ENCODE measurements around the gene HBG2. TPM values are rescaled to one million over a fixed set of nuclear protein-coding genes. Genes with fewer than 3 reads are reported as not detected.

The HBG2 gene
- total RNA-seq, 1 donor from 2014 or later = not detected

DNA sequence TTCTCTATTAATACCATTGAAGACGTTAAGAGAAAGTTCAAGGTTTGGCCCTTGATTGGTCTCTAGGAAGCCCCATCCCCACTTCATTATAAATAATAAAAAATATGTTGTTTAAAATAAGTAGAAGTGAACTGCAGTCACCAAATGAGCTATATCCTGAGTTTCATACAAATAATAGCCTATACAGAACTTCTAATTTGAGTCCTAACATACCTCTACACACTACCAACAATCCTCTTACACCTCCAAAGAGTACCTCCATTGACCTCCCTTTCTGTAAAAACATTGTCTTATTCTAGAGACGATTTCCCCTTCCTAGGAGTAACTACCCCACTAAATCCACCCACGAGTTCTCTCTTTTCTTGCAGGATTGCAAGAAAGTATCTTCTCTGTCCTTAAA lies 13.1 kb downstream of the HBG2 start:
- Mint-ChIP-seq H3K4me1 (ENCODE audit: low read depth) (no peaks in the 10 kb centered on the region), H3K9me3 (no peaks in the 10 kb centered on the region), H3K36me3 (ENCODE audit: low read depth) (no peaks in the 10 kb centered on the region), H3K27ac (no peak overlapping the region), H3K27me3 (ENCODE audit: insufficient read depth) (peaks cover 2% of the 10 kb centered on the region), H3K4me3 (no peak overlapping the region)
- DNase-seq (ENCODE audit: low spot score) = no peak
- intact Hi-C loops (cut with micrococcal nuclease) = no loop called here

DNA sequence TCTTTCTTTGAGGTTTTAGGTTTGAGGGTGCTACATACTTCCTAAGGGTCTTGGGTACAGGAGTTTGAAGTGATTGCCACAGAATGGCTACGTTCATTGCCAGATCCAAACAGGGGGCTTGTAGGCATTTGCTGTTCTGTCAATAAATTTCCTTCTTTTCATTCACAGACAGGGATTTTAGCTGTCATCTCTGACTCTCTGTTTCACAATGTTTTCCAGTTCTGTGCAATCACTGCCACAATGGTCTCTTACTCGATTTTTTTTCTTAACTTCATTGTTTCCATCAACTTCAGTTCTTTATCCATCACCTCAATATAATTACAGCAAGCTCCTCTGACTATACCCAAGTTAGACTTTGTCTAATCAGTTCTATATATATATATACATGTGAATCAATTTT lies 14.1 kb downstream of the HBG2 start:
- Mint-ChIP-seq H3K36me3 (ENCODE audit: low read depth) (no peaks in the 10 kb centered on the region), H3K4me1 (ENCODE audit: low read depth) (no peaks in the 10 kb centered on the region), H3K4me3 (no peak overlapping the region), H3K27ac (no peak overlapping the region), H3K9me3 (no peaks in the 10 kb centered on the region), H3K27me3 (ENCODE audit: insufficient read depth) (peaks cover 1% of the 10 kb centered on the region)
- intact Hi-C loops (cut with micrococcal nuclease) = no loop called here
- DNase-seq (ENCODE audit: low spot score) = no peak

DNA sequence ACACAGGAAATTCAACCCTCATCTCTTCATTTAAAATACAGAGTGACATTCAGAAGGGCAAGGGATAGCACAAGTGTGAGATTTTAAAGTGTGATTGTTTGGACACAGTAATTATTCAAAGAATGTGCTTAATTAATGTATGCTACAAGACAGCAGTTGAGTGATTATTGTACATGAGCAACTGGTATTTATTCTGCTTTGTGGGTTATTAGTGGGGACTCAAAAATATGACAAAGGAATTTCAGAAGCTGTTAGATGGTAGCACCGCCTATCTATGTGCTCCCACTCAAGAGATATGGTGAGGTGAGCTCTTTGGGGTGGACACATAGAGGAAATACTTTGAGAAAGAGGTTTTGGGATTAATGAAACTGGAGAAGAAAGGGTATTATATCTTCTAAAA lies 14.5 kb downstream of the HBG2 start:
- no peaks in the 10 kb centered on the region for H3K36me3 Mint-ChIP-seq (ENCODE audit: low read depth)
- H3K4me1 Mint-ChIP-seq (ENCODE audit: low read depth) = no peaks in the 10 kb centered on the region
- no peak overlapping the region for H3K4me3 Mint-ChIP-seq
- no peaks in the 10 kb centered on the region for H3K9me3 Mint-ChIP-seq
- no peaks in the 10 kb centered on the region for H3K27me3 Mint-ChIP-seq (ENCODE audit: insufficient read depth)
- intact Hi-C loops (cut with micrococcal nuclease) = no loop called here
- no peak for DNase-seq (ENCODE audit: low spot score)
- H3K27ac Mint-ChIP-seq = no peak overlapping the region

DNA sequence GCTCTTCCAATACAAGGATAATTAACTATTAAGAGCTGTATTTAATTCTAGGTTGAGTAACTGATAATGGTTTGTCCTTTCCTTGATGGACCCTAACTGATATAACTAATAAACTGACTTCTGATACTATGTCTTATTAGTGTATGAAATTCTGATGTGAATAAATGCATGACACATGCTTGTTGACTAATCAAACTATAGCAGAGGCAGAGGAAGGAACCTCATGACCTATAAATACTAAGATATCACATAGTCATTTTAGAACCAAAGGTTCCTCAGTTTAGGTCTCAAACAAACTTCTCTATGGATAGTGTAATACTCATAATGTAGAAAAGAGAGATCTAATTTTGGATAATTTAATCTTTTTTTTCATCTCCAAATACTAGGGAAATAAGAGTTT lies 15.5 kb downstream of the HBG2 start:
- intact Hi-C loops (cut with micrococcal nuclease) = no loop called here
- Mint-ChIP-seq H3K4me1 (ENCODE audit: low read depth) (peaks cover 6% of the 10 kb centered on the region), H3K27ac (no peak overlapping the region), H3K36me3 (ENCODE audit: low read depth) (no peaks in the 10 kb centered on the region), H3K4me3 (no peak overlapping the region), H3K9me3 (no peaks in the 10 kb centered on the region), H3K27me3 (ENCODE audit: insufficient read depth) (no peaks in the 10 kb centered on the region)
- DNase-seq (ENCODE audit: low spot score) = no peak

DNA sequence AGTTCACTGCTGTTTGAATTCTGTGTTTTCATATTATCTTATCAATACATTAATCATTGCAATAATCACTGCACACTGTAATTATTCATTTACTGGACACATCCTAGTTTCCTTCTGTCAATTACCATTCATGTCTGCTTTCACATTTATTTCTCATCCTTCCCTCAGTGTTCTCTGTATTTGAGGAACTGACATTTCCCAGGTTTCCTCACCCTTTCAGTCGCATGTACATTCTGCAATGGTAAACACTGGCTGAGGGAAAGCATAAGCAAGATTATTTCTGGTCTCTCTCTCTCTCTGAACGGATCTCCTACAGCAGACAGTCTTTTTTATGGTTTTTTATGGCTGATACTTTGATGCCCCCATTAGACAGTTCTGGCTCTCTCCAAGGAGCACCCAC lies 16.1 kb downstream of the HBG2 start:
- H3K27ac Mint-ChIP-seq = no peak overlapping the region
- DNase-seq (ENCODE audit: low spot score) = no peak
- H3K9me3 Mint-ChIP-seq = no peaks in the 10 kb centered on the region
- H3K4me3 Mint-ChIP-seq = no peak overlapping the region
- intact Hi-C loops (cut with micrococcal nuclease) = no loop called here
- no peaks in the 10 kb centered on the region for H3K36me3 Mint-ChIP-seq (ENCODE audit: low read depth)
- peaks cover 8% of the 10 kb centered on the region for H3K4me1 Mint-ChIP-seq (ENCODE audit: low read depth)
- no peaks in the 10 kb centered on the region for H3K27me3 Mint-ChIP-seq (ENCODE audit: insufficient read depth)

DNA sequence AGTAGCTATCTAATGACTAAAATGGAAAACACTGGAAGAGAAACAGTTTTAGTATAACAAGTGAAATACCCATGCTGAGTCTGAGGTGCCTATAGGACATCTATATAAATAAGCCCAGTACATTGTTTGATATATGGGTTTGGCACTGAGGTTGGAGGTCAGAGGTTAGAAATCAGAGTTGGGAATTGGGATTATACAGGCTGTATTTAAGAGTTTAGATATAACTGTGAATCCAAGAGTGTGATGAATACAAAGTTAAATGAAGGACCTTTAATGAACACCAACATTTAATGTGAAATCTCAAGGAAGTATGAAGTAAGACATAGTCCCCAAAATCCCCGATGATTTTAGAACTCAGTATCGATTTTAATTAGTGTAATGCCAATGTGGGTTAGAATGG lies 17.2 kb downstream of the HBG2 start:
- intact Hi-C loops (cut with micrococcal nuclease) = no loop called here

DNA sequence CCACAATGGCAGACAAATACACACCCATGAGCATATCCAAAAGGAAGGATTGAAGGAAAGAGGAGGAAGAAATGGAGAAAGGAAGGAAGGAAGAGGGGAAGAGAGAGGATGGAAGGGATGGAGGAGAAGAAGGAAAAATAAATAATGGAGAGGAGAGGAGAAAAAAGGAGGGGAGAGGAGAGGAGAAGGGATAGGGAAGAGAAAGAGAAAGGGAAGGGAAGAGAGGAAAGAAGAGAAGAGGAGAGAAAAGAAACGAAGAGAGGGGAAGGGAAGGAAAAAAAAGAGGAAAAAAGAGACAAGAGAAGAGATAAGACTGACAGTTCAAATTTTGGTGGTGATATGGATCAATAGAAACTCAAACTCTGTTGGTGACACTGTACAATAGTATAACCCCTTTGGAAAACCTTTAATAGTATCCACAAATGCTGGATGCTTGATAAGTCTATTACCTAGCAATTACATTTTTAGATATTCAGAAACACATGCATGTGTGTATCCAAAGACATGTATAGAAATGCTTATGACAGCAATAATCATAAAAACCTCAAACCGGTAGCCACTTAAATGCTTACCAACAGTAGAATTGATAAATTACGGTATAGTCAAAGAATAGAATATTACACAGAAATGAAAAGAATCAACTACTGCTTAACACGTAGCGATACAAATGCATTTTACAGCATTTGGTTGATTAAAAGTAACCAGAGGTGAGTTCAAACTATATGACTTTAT lies 19.1 kb downstream of the HBG2 start:
- Mint-ChIP-seq H3K27ac (no peak overlapping the region), H3K4me3 (no peak overlapping the region), H3K4me1 (ENCODE audit: low read depth) (peaks cover 8% of the 10 kb centered on the region), H3K36me3 (ENCODE audit: low read depth) (no peaks in the 10 kb centered on the region), H3K27me3 (ENCODE audit: insufficient read depth) (no peaks in the 10 kb centered on the region), H3K9me3 (no peaks in the 10 kb centered on the region)
- intact Hi-C loops (cut with micrococcal nuclease) = no loop called here
- DNase-seq (ENCODE audit: low spot score) = no peak

More for the DNA sequence above, 17.2 kb downstream of the HBG2 start:
- Mint-ChIP-seq H3K4me1 (ENCODE audit: low read depth) (peaks cover 8% of the 10 kb centered on the region), H3K36me3 (ENCODE audit: low read depth) (no peaks in the 10 kb centered on the region), H3K27ac (no peak overlapping the region), H3K4me3 (no peak overlapping the region), H3K27me3 (ENCODE audit: insufficient read depth) (no peaks in the 10 kb centered on the region), H3K9me3 (no peaks in the 10 kb centered on the region)
- DNase-seq (ENCODE audit: low spot score) = no peak

DNA sequence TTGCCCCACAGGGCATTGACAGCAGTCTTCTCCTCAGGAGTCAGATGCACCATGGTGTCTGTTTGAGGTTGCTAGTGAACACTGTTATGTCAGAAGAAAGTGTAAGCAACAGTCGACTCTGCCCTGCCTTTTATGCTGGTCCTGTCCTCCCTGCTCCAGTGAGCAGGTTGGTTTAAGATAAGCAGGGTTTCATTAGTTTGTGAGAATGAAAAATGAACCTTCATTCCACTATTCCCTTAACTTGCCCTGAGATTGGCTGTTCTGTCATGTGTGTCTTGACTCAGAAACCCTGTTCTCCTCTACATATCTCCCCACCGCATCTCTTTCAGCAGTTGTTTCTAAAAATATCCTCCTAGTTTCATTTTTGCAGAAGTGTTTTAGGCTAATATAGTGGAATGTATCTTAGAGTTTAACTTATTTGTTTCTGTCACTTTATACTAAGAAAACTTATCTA lies 20.2 kb downstream of the HBG2 start, which contains the start of gene HBD:
Gene HBD (minus strand): TSS at position 103 of the 454 bp plus-strand sequence. CDS start 50 bp downstream, at position 53.
- Mint-ChIP-seq H3K4me1 (ENCODE audit: low read depth) (peaks cover 8% of the 10 kb centered on the region), H3K27ac (no peak within 1 kb of the TSS), H3K9me3 (no peaks in the 10 kb centered on the region), H3K36me3 (ENCODE audit: low read depth) (no peaks in the 10 kb centered on the region), H3K4me3 (no peak within 1 kb of the TSS), H3K27me3 (ENCODE audit: insufficient read depth) (no peaks in the 10 kb centered on the region)
- no peak for DNase-seq (ENCODE audit: low spot score)
- intact Hi-C loops (cut with micrococcal nuclease) = no loop called here

DNA sequence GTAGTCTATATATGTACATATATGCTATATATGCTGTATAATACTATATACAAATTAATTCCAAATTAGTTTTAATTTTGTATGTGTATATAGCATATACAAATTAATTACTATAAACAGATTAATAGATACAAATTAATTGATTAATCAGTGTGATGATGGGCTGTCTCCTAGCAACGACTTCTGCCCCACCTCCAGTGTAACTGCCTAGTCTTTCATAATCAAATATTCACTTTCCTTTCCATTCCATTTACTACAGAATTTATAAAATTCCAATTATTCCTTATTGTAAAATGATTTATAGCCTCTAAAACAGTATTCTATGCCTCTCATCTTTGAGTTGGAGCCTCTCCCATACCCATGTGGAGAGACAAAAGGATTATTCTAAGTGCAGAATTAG lies 21.3 kb downstream of the HBG2 start:
- H3K9me3 Mint-ChIP-seq = no peaks in the 10 kb centered on the region
- no peak overlapping the region for H3K27ac Mint-ChIP-seq
- intact Hi-C loops (cut with micrococcal nuclease) = no loop called here
- DNase-seq (ENCODE audit: low spot score) = no peak
- H3K27me3 Mint-ChIP-seq (ENCODE audit: insufficient read depth) = no peaks in the 10 kb centered on the region
- no peaks in the 10 kb centered on the region for H3K36me3 Mint-ChIP-seq (ENCODE audit: low read depth)
- no peak overlapping the region for H3K4me3 Mint-ChIP-seq
- H3K4me1 Mint-ChIP-seq (ENCODE audit: low read depth) = peaks cover 8% of the 10 kb centered on the region

DNA sequence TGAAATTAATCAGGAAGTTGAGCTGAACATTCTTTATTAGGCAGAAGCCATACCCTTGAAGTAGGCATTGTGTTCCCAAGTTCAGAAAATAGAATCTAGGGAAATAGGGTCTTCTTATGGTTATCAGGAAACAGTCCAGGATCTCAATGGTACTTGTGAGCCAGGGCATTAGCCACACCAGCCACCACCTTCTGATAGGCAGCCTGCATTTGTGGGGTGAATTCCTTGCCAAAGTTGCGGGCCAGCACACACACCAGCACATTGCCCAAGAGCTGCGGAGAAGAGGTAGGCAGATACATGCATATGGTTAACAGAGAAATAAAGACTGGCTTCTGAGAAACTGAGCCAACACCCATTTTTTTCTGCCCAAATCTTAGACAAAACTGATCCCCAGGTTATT lies 21.8 kb downstream of the HBG2 start:
- Mint-ChIP-seq H3K36me3 (ENCODE audit: low read depth) (no peaks in the 10 kb centered on the region), H3K4me1 (ENCODE audit: low read depth) (peaks cover 8% of the 10 kb centered on the region), H3K27me3 (ENCODE audit: insufficient read depth) (no peaks in the 10 kb centered on the region)

DNA sequence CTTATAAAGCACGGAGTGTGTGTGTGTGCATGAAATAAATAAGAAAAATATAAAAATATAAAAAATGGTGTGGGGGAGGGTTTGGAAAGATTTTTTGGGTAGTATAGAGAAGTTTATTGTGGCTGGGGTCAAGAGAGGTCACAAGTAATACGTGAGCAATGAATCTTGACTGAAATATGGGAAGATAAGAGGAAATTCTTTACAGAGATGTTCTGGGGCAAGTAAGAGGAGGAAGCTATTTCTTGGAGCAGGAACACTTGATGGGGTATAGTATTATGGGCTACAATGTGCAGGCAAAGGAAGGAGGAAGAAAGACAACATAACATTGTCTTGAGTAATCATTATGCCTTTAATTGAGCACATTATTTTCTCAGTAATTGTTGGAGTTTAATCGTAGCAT lies 22.4 kb downstream of the HBG2 start:
- Mint-ChIP-seq H3K4me3 (no peak overlapping the region), H3K27ac (no peak overlapping the region), H3K27me3 (ENCODE audit: insufficient read depth) (no peaks in the 10 kb centered on the region), H3K36me3 (ENCODE audit: low read depth) (no peaks in the 10 kb centered on the region), H3K4me1 (ENCODE audit: low read depth) (peaks cover 8% of the 10 kb centered on the region), H3K9me3 (no peaks in the 10 kb centered on the region)
- intact Hi-C loops (cut with micrococcal nuclease) = no loop called here
- DNase-seq (ENCODE audit: low spot score) = no peak

More for the DNA sequence above, 21.8 kb downstream of the HBG2 start:
- no peak overlapping the region for H3K4me3 Mint-ChIP-seq
- H3K9me3 Mint-ChIP-seq = no peaks in the 10 kb centered on the region
- no peak for DNase-seq (ENCODE audit: low spot score)
- H3K27ac Mint-ChIP-seq = no peak overlapping the region
- intact Hi-C loops (cut with micrococcal nuclease) = no loop called here

DNA sequence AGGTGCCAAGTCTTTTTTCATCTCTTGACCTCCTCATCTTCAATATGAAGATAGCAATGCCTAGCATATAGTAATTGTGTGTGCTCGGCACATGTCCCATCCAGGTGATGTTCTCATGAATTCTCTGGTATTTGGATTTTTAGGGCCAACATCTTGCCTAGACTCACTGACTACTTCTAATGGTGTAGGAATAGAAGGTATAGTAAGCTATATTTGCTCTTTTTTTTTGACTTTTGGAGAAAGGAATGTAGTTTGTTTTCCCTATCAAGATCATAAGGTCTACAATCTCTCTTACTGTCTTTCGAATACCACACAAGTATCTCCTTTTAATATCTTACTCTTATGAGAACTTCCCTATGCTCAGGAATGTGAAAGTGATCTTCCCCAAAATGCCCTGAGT lies 23.5 kb downstream of the HBG2 start:
- no peaks in the 10 kb centered on the region for H3K36me3 Mint-ChIP-seq (ENCODE audit: low read depth)
- H3K4me3 Mint-ChIP-seq = no peak overlapping the region
- H3K4me1 Mint-ChIP-seq (ENCODE audit: low read depth) = peaks cover 8% of the 10 kb centered on the region
- H3K9me3 Mint-ChIP-seq = no peaks in the 10 kb centered on the region
- H3K27ac Mint-ChIP-seq = no peak overlapping the region
- DNase-seq (ENCODE audit: low spot score) = no peak
- no peaks in the 10 kb centered on the region for H3K27me3 Mint-ChIP-seq (ENCODE audit: insufficient read depth)
- intact Hi-C loops (cut with micrococcal nuclease) = no loop called here

DNA sequence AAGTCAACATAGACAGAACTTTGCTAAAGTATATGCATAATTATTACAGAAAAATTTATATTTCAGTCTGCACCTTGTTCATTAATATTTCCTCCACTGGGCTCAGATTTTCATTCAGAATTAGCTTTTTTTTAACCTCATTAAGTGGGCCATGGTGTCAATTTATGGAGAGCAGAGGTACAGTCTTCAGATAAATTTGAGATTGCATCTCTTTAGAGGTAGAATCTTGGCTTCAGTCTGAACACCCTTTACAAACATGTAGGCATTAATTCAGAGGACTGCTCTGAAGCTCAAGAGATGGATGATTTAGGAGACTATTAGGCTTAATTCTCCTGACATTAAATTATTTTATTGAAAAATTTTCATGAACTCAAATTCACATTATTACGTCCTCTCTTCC lies 24.3 kb downstream of the HBG2 start:
- H3K4me1 Mint-ChIP-seq (ENCODE audit: low read depth) = peaks cover 8% of the 10 kb centered on the region
- no peaks in the 10 kb centered on the region for H3K9me3 Mint-ChIP-seq
- H3K4me3 Mint-ChIP-seq = no peak overlapping the region
- intact Hi-C loops (cut with micrococcal nuclease) = no loop called here
- H3K27me3 Mint-ChIP-seq (ENCODE audit: insufficient read depth) = no peaks in the 10 kb centered on the region
- no peak overlapping the region for H3K27ac Mint-ChIP-seq
- DNase-seq (ENCODE audit: low spot score) = no peak
- no peaks in the 10 kb centered on the region for H3K36me3 Mint-ChIP-seq (ENCODE audit: low read depth)

DNA sequence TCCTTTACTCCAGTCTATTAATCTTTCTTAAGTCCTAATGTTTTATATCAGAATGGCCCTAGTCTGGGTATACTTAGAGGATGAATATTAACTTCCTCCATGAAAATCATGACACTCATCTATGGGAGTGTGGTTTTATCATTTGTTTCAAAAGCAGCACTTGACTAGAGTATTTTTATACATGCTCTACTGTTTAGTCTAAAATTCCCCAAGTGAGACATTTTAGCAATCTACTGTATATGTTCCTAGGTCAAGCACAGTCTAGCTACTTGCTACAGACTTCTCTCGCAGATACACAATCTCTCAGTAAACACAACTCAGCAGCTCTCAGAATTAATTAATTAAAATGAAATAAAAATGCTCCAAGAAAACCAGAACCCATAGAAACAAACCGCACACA lies 24.8 kb downstream of the HBG2 start:
- no peak for DNase-seq (ENCODE audit: low spot score)

More for the DNA sequence above, 24.8 kb downstream of the HBG2 start:
- H3K27ac Mint-ChIP-seq = no peak overlapping the region
- no peaks in the 10 kb centered on the region for H3K27me3 Mint-ChIP-seq (ENCODE audit: insufficient read depth)
- no peak overlapping the region for H3K4me3 Mint-ChIP-seq
- H3K9me3 Mint-ChIP-seq = no peaks in the 10 kb centered on the region
- peaks cover 8% of the 10 kb centered on the region for H3K4me1 Mint-ChIP-seq (ENCODE audit: low read depth)
- H3K36me3 Mint-ChIP-seq (ENCODE audit: low read depth) = no peaks in the 10 kb centered on the region
- intact Hi-C loops (cut with micrococcal nuclease) = no loop called here

All from activated T-helper 1 cell treated with anti-CD3 and anti-CD28 coated beads, Interleukin-12 subunit alpha, Interleukin-12 subunit beta, Interleukin-2, Interleukin-4 antibody, amounts not matched to agents 30 ng/mL and 10 ng/mL and 1 ng/mL, durations not matched to agents 14 hours and 24 hours and 36 hours (primary cell).